Mammary epithelial cell (primary cell): Measurements from ENCODE around the gene ANKRD13B.

Source experiments
- EZH2 ChIP-seq: IDR thresholded peaks from 2 replicates; pipeline ENCODE4 v1.6.1; 2012; ENCODE audit warnings: low read length, inconsistent platforms, borderline replicate concordance
- TF ChIP-seq, protein P1 (sequence below), 2 donors: IDR thresholded peaks in 1 of 2; conservative IDR thresholded peaks in 1 of 2; 2 replicates each; pipeline ENCODE4 v1.5.1; 2011 to 2012; ENCODE audit warnings: inconsistent platforms in 2 of 2, low read length in 2 of 2, mild to moderate bottlenecking in 2 of 2, control low read depth in 1 of 2, low read depth in 1 of 2; ENCODE audit not compliant: insufficient read depth in 1 of 2; ENCODE audit errors: extremely low read depth in 1 of 2

DNA sequence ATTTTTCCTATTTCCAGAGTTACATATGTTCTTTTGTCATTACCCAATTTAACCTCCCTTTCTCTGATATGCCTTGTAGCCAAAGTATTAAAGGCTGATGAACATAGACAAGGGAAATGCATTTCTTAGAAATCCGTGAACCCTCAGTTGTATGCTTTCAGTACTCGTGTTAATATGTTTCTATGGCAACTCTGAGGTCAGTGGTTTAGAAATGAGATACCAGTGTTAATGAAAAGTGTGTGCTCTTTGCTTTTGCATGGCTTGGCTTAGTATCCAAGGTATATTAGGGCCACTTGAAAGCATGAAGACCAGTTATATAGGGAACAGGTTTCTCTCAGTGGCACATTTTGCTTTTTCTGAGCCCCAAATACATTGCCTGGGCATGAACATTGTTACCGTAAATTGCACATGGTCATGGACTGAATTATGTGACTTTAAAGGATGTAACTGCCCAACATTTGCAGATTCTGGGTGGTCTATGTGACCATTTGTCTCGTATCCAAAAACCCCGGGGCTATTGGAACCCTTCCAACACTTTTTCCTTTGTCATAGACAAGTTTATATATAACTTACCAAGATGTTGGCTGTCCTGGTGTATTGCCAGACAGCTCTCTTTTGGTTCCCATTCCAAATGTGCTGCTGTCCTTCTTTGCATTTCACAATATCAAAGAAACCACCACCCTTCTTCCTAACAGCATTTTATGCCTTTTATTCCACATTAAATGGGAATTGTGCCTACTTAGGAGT, 43.6 kb upstream of the ANKRD13B start:
- TF ChIP-seq, protein P1, sequence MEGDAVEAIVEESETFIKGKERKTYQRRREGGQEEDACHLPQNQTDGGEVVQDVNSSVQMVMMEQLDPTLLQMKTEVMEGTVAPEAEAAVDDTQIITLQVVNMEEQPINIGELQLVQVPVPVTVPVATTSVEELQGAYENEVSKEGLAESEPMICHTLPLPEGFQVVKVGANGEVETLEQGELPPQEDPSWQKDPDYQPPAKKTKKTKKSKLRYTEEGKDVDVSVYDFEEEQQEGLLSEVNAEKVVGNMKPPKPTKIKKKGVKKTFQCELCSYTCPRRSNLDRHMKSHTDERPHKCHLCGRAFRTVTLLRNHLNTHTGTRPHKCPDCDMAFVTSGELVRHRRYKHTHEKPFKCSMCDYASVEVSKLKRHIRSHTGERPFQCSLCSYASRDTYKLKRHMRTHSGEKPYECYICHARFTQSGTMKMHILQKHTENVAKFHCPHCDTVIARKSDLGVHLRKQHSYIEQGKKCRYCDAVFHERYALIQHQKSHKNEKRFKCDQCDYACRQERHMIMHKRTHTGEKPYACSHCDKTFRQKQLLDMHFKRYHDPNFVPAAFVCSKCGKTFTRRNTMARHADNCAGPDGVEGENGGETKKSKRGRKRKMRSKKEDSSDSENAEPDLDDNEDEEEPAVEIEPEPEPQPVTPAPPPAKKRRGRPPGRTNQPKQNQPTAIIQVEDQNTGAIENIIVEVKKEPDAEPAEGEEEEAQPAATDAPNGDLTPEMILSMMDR (conservative IDR thresholded peaks at IDR 0.05 in 1 of 2, IDR thresholded peaks at IDR 0.05 in 1 of 2; ENCODE audit: extremely low read depth in 1 of 2, insufficient read depth in 1 of 2, low read depth in 1 of 2, low read length in 2 of 2) = no peak
- no peak for TF ChIP-seq EZH2
